GM10266 (cell line): ENCODE results near the gene SELENOV.

Experiments
- DNase-seq: peaks from one replicate; pipeline ENCODE4 v3.0.0; 2012; ENCODE audit errors: extremely low spot score
- CTCF ChIP-seq: IDR thresholded peaks from 2 replicates; pipeline ENCODE4 v1.5.1; 2012; ENCODE audit warnings: mild to moderate bottlenecking, low read depth; ENCODE audit not compliant: control insufficient read depth, insufficient read depth; ENCODE audit errors: missing control alignments

Gene SELENOV

GRCh38 chr19:39494661-39495060 lies 20.3 kb upstream of the SELENOV start:
- no peak for TF ChIP-seq CTCF
- DNase-seq, result no peak

DNA sequence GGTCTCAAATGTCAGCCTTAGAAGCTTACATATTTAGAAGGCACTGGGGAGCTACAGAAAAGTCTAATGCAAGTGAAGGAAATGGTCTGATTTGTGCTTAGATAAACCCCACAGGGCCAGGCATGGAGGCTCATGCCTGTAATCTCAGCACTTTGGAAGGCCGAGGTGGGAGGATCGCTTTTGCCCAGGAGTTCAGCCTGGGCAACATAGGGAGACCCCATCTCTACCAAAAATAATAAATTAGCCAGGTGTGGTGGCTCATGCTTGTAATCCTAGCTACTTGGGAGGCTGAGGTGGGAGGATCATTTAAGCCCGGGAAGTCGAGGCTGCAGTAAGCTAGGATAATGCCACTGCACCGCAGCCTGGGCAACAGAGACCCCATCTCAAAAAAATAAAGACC lies 18.9 kb upstream of the SELENOV start:
- no peak for DNase-seq
- TF ChIP-seq CTCF, result no peak

DNA sequence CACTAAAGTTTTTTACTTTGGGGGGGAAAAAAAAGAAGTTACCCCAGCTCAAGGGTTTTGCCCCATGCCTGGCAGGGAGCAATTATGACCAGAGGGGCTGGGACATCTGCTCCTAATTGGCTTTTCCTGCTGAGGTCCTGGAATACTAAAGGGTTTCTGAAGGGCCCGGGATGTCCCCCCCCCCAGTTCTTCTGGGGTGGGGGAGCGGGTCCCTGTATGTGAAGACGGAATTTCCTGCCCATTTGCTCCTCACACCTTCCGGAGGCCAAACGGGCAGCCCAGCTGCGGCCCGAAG lies 17.3 kb upstream of the SELENOV start:
- DNase-seq, result no peak
- TF ChIP-seq CTCF, result no peak

DNA sequence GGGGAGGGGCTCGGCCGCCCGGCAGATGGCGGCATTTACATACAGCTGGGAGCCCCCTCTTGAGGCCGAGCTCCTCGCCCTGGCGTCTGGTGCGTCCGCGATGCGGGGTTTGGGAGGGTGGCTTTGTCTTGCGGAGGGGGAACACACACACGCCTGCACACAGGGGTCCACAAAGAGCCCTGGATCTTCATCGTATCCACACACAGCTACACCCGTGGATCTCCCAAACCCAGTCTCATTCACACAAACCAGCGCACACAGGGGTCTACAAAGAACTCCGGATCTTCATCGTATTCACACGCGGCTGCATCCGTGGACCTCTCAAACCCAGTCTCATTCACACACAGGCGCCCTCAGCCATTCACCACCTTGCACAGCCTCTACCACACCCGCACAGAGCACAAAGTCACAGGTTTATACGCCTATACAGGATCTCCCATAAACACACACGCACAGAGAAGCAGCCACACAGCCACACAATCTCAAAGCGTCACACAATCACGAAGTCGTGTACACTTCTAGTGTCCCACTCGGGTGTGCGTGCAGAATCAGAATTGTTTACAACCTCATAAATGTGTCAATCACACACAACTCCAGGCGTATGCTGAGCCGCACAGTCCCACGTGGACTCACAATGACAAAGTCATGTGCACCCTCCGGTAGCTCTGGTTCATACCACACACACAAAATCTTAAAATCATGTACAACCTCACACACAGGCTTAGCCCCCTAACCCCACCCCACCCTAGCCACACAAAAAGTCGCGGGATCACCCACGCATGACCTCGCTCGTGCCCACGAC lies 16.7 kb upstream of the SELENOV start:
- DNase-seq, result peak; percentile 75
- peak; percentile 58 for TF ChIP-seq CTCF

DNA sequence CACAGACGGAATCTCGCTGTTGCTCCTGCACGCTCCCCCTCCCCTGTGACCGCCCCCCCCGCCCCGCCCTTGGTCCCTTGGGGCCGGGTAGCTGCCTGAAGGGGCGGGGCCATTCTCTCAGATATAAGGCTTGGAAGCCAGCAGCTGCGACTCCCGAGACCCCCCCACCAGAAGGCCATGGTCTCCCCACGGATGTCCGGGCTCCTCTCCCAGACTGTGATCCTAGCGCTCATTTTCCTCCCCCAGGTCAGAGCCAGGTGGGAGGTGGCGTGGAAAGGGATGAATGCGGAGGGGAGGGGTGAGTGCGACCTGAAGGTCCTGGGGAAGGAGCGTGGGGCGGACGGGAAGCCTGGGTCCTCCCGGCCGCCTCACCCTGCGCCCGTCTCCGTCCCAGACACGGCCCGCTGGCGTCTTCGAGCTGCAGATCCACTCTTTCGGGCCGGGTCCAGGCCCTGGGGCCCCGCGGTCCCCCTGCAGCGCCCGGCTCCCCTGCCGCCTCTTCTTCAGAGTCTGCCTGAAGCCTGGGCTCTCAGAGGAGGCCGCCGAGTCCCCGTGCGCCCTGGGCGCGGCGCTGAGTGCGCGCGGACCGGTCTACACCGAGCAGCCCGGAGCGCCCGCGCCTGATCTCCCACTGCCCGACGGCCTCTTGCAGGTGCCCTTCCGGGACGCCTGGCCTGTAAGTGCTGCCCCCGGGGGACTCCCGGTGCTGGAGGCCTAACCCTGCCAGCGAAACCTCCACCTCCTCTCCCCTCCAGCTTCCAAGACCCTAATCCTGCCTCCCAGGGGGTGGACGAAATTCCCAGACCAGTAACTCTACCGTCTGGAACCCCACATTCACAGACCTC lies 15.9 kb upstream of the SELENOV start, which contains the start of gene DLL3:
Gene DLL3 (plus strand): TSS at position 150 of the 845 bp plus-strand sequence. CDS start 28 bp downstream, at position 178.
- TF ChIP-seq CTCF, result no peak
- peak; percentile 38 for DNase-seq

DNA sequence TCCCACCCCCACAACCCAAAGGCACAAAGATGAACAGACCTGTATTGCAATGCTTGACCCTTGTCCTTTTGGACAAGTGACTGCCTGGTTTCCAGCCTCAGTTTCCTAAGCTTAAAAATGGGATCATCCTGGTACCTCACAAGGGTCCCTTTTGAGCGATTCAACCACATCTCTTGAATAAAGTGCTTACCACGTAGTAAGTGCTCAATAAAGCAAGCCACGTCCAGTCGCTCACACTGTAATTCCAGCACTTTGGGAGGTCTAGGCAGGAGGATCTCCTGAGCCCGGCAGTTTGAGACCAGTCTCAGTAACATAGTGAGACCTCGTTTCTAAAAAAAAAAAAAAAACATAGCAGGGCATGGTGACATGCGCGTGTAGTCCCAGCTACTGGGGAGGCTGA lies 15.0 kb upstream of the SELENOV start:
- TF ChIP-seq CTCF, result no peak
- no peak for DNase-seq

GRCh38 chr19:39500543-39500942 lies 14.4 kb upstream of the SELENOV start:
- TF ChIP-seq CTCF, result no peak
- DNase-seq, result no peak
